ENCODE results near the gene PROM2.

Gene PROM2

DNA sequence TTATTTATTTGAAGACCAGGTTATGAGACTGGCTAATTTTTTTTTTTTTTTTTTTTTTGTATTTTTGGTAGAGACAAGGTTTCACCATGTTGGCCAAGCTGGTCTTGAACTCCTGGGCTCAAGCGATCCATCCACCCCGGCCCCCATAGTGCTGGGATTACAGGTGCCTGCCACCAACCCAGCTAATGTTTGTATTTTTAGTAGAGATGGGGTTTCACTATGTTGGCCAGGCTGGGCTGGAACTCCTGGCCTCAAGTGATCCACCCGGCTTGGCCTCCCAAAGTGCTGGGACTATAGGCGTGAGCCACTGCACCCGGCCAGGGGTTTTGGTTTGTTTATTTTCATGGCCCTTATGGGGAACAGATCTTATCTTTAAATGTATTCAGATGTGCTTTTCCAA lies 4.5 kb upstream of the PROM2 start:
- DNase-seq = peak; percentile 21

- DNase-seq = peak; percentile 37
Measured at GRCh38 chr2:95270541-95271081, 3.6 kb upstream of the PROM2 start.

GRCh38 chr2:95271381-95271971 lies 2.8 kb upstream of the PROM2 start:
- DNase-seq = peak; percentile 45

DNA sequence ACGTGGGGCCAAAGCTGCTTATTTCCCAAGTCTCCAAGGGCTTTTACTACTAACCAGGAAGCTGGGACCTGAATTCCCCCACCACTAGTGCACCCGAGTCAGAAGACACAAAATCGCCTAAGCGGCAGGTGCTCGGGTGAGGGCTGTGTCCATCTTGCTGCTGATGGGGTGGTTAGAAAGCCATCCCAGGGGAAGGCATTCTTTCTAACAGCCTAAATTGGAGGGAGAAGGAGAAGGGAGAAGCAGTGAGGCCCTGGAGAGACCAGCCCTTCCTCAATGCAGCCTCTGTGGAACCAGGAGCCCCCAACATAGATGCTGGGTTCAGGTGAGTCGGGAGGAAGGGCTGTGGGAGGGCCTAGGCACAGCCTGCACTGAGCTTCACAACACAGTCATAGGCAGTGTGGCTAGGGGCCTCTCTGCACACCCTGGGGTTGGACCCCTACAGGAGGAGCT lies 1.9 kb upstream of the PROM2 start:
- peak; percentile 53 for DNase-seq

GRCh38 chr2:95272781-95273180 lies 1.5 kb upstream of the PROM2 start:
- peak; percentile 27 for DNase-seq

DNA sequence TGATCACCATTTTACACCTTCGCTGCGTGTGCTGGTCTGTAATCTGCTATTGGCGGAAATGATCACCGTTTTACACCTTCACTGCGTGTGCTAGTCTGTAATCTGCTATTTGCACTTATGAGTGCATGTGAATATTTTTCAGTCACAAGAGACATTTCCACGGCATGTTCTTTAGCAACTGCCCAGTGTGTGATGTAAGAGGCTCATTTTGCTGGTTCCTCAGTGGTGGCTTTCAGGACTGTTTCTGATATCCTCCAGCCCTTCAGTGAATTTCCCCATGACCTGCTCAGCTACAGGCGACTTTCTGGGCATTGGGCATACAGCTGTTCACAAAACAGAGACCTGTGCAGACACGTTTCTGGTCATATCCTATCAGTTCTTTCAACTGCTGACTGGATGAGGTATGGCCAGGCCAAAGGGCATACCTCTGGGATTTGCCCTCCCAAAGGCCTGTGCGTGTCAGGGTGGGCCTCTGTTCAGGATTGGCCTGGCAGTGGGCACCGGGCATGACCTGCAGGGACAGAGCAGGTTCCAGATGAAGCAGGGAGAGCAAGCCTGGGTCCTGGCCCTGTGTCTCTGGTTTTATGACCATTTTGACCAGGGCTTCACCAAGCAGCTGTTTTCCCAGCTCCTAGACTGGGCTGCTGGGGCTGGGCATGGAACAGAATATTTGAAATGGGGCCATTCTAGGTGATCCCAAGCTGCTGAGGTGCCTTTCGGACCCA lies 521 bp upstream of the PROM2 start:
- peak; percentile 33 for DNase-seq

GRCh38 chr2:95275151-95275515 lies 884 bp downstream of the PROM2 start:
- DNase-seq = peak; percentile 27

DNA sequence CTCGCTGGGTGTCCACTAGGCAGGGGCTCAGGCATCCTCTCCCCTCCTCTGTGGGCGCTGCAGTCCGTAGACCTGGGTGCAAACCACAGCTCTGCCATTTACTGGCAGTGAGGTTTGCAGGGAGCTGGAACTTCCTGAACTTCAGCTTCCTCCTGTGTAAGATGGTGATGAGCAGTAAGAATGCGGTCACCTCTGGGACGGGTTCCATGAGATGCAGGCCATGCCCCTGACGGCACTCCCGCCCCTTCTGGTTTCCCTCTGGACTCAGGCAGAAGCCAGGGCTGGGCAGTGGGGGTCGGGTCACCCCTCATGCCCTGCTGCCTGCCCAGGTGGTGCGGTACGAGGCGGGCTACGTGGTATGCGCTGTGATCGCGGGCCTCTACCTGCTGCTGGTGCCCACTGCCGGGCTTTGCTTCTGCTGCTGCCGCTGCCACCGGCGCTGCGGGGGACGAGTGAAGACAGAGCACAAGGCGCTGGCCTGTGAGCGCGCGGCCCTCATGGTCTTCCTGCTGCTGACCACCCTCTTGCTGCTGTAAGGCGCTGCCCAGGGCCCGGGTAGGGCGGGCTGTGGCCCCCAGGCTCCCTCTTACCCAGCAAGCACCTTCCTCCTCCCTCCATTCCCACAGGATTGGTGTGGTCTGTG lies 1.5 kb downstream of the PROM2 start:
- DNase-seq = peak; percentile 45

- peak; percentile 50 for DNase-seq
Measured at GRCh38 chr2:95276244-95276887, 2.1 kb downstream of the PROM2 start.

- no peak for DNase-seq
Measured at GRCh38 chr2:95276888-95277245, 2.6 kb downstream of the PROM2 start.

DNA sequence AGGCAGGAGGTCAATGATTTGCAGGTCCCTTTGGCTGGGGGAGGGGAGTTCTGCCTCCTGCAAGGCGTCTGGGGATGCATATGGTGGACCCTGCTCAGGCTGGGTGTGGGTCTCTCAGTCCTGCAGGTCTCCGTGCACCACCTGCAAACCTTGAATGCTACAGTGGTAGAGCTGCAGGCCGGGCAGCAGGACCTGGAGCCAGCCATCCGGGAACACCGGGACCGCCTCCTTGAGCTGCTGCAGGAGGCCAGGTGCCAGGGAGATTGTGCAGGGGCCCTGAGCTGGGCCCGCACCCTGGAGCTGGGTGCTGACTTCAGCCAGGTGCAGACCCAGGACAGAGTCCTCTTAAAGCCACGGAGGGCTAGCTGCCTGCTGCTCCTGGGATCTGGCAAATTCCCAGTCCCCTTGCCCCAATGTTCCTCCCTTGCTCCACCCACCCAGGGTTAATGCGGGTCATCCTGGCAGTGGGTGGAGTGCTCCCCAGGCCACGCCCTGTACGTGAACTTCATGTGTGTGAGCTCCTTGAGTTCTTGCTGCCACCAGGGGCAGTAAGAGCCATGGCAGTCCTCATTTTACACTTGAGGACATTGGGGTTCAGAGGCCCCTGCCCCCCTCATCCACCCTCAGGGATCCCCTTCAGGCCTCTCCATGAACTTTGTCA lies 3.1 kb downstream of the PROM2 start:
- peak; percentile 38 for DNase-seq

DNA sequence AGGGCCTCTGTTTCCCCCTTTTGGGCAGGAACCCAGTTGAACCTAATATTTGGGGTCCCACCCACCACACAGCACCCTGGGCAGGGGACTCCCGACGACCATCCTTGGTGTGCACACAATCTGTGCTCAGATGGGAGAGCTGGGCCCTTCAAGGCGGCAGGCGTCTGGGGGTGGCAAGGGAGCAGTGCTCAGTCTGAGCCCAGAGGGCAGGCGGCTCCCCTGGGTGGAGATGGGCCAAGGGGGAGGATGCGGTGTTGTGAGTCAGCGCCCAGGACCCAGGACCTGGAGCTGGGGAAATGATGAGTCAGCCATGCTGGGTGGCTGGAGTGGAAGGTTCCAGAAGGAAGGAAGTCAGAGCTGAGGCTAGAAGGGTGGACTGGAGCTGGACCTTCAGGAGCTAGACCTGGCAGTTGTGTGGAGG lies 3.8 kb downstream of the PROM2 start:
- DNase-seq = no peak

DNA sequence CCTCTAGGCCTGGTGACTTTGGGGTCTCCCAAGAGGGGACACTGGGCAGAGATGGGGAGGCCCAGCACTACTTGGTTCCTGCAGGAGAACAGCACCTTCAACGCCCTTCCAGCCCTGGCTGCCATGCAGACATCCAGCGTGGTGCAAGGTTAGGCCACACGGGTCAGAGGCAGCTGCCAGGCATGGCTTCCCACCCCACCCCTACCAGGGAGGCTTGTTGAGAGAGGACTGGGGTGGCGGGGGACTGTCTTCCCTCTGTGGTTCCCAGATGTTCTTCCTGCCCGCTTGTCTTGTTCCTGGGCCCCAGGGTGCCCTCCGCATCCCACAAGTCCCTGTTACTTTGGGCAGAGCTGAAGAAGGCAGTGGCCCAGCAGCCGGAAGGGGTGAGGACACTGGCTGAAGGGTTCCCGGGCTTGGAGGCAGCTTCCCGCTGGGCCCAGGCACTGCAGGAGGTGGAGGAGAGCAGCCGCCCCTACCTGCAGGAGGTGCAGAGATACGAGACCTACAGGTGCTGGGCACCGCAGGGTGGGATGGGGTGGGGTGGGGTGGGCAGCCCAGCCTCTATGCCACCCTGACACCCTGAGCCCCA lies 4.5 kb downstream of the PROM2 start:
- no peak for DNase-seq

GRCh38 chr2:95279435-95280035 lies 5.3 kb downstream of the PROM2 start:
- DNase-seq = no peak

DNA sequence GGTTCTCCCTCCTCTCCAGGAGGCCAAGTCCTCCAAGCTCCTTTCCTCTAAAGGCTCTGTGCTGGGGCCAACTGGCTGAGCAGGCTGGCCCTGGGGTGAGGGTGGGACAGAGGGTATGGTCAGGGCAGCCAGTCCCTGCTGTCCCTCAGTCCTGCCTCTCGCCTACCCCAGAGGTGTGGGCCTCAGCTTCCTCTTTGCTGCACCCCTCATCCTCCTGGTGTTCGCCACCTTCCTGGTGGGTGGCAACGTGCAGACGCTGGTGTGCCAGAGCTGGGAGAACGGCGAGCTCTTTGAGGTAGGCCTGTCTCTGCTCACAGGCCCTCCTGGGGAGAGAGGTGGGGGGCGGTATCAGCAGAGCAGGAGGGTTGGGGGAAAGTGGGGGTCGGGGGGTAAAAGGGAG lies 6.8 kb downstream of the PROM2 start:
- no peak for DNase-seq

GRCh38 chr2:95281786-95282185 lies 7.5 kb downstream of the PROM2 start:
- no peak for DNase-seq

DNA sequence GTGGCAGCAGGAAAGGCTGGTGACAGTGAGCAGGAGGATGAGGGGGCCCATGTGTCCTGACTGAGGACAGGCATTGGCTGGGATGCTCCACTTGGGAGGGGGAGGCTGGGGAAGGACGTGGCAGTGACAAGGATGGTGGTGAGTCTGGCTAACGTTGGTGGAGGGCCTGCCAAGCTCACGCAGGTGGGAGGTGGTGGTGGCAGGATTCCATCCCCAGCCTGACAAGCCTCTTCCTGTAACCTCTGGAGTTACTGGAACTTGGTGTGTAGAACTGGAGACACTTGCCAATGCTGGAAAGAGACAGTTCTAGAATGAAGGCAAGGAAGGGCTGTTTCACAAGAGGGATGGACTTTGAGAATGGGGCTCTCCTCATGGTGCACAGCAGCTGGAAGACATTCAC lies 8.2 kb downstream of the PROM2 start:
- no peak for DNase-seq

DNA sequence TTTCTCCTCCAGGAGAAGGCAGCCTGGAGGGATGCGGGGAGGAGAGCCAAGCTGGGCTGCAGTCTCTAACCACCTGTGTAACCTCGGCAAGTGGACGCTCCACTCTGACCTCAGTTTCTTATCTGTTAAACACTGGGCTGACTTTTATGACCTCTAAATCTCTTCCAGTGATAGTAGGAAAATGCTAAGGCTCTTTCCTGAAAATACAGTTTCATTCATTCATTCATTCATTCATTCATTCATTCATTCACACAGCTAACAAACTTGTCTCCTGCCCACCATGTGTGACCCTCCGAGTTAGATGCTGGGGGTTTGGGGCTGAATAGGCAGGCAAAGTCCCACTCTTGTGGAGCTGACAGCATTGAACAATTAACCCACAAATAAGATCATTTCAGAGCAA lies 9.3 kb downstream of the PROM2 start:
- no peak for DNase-seq

DNA sequence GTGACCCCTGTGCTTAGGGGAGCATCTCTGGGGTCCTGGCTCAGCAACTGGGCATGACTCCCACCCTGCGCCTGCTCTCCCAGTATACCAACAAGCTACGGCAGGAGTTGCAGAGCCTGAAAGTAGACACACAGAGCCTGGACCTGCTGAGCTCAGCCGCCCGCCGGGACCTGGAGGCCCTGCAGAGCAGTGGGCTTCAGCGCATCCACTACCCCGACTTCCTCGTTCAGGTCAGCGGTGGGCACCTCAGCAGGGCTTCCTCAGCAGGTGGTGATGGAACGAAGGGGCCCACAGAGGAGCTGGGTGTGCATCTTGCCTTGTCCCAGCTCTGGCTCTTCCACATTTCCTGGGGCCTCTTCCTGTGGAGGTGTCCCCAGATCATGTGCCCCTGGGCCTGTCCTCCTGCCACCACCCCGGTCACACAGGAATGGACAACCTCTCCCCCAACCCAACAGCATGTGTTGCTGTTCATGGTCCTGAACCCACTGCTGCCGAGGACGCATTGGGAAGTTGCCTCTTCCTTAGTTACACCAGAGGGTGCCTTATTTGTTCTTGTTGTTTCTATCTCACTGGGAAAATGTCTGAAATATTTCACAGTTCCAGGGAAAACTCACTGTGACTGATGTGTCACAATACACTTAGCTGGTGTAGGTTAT lies 10.8 kb downstream of the PROM2 start:
- DNase-seq = no peak

GRCh38 chr2:95285542-95285932 lies 11.3 kb downstream of the PROM2 start:
- DNase-seq = no peak

DNA sequence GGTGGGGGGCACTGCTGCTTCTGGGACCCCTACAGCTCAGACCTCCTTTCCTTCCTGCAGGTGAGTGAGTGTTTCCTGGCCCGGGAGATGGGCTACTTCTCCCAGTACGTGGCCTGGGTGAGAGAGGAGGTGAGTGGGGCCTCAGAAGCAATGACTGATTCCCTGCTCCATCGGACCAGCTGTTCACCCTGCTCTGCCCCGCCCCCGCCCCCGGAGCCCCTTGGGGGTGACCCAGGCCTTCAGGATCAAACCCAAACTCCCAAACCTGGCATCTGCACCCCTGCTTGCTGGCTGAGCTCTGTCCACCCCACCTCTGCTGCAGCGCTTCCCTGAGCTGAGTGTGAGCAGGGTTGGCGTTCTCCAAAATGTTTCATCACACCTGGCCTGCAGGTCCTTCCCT lies 13.1 kb downstream of the PROM2 start:
- DNase-seq = no peak

DNA sequence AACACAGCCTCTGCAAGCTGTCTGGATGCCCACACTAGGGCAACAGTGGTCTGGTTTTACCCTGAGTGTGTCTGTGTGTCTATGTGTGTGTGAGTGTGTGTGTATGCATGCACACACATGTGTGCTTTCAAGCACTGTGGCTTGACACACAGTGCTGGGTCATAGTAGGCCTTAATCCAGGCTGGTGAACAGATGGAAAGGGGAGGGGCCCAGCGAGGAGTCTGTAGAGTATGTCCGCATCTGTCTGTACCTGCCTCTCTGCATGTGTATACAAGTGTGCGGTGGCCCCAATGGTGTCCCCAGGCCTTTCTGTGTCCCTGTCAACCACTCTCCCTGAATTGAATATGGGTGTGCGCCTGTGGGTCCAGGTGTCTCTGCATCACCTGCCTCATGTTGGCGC lies 13.6 kb downstream of the PROM2 start:
- no peak for DNase-seq

Data from activated effector memory CD4-positive, alpha-beta T cell treated with anti-CD3 and anti-CD28 coated beads, Interleukin-2, amount 50 U/mL, for 16 hours (primary cell).